Left ventricle myocardium inferior (tissue), 1 donor: Measurements from ENCODE around the gene AOAH. TPM values are rescaled to one million over a fixed set of nuclear protein-coding genes. Genes with fewer than 3 reads are reported as not detected.

Experiments
- DNase-seq: peaks from one replicate; pipeline ENCODE4 v3.0.0-alpha.2; 2020
- H3K27ac ChIP-seq: fragments of 200-600 bp; replicated peaks from 2 replicates; pipeline ENCODE4 v1.8.0; 2021
- H3K27me3 ChIP-seq: fragments of 200-600 bp; 2 replicates; pipeline ENCODE4 v1.8.0; 2021; ENCODE audit warnings: low read depth
- H3K36me3 ChIP-seq: fragments of 200-600 bp; 2 replicates; pipeline ENCODE4 v1.8.0; 2021
- H3K4me1 ChIP-seq: fragments of 200-600 bp; 2 replicates; pipeline ENCODE4 v1.8.0; 2021
- H3K4me3 ChIP-seq: fragments of 200-600 bp; 2 replicates; pipeline ENCODE4 v1.8.0; 2021; ENCODE audit warnings: mild to moderate bottlenecking, moderate library complexity
- H3K9me3 ChIP-seq: fragments of 200-600 bp; replicated peaks from 2 replicates; pipeline ENCODE4 v1.8.0; 2021
- intact Hi-C: fragments of 100-400 bp; cut with micrococcal nuclease; formaldehyde crosslinking; loops from one replicate; pipeline ENCODE4 v1.11.0; 2022
- total RNA-seq: library from RNA; stranded (reverse); fragmentation: NEBNext Ultra II Directional; extraction: Animal tissue kit (Norgen Biotek cat#: 25700); gene quantifications from one replicate; pipeline ENCODE4 v1.2.1, GENCODE V29; 2021
- TF ChIP-seq, protein P1 (sequence below): fragments of 200-600 bp; IDR thresholded peaks from 2 replicates; pipeline ENCODE4 v1.8.0; 2021; ENCODE audit warnings: antibody characterized with exemption, mild to moderate bottlenecking, borderline replicate concordance
- donor health status: DM: no; HTN: yes; CAD: no; lungs with severe emphysema.

Gene AOAH
- total RNA-seq, 1 donor from 2014 or later: 1.9 TPM

DNA sequence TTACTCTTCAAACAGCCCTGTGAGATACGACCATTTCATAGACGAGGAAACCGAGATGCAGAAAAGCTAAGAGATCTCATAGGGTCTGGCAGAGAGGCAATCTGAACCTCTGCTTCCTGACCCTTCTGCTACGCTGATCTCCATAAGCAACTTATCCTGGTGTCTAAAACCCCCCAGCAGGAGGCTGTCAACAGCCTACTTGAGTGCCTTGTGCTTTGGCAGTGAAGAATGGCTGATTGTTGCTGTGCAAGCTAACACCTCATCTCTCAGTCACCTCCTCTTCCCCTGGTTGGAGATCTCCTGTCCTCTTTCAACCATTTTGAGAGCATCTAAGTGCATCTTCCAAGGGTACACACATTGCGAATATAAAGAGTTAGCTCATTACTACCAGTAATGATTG lies 86.2 kb downstream of the AOAH start:
- no peaks in the 10 kb centered on the region for H3K4me1 ChIP-seq
- no peak overlapping the region for H3K4me3 ChIP-seq
- H3K9me3 ChIP-seq: no peaks in the 10 kb centered on the region
- no peaks in the 10 kb centered on the region for H3K36me3 ChIP-seq
- peaks cover 4% of the 10 kb centered on the region for H3K27me3 ChIP-seq
- intact Hi-C loops: no loop called here
- H3K27ac ChIP-seq: no peak overlapping the region
- DNase-seq: no peak
- TF ChIP-seq, protein P1, sequence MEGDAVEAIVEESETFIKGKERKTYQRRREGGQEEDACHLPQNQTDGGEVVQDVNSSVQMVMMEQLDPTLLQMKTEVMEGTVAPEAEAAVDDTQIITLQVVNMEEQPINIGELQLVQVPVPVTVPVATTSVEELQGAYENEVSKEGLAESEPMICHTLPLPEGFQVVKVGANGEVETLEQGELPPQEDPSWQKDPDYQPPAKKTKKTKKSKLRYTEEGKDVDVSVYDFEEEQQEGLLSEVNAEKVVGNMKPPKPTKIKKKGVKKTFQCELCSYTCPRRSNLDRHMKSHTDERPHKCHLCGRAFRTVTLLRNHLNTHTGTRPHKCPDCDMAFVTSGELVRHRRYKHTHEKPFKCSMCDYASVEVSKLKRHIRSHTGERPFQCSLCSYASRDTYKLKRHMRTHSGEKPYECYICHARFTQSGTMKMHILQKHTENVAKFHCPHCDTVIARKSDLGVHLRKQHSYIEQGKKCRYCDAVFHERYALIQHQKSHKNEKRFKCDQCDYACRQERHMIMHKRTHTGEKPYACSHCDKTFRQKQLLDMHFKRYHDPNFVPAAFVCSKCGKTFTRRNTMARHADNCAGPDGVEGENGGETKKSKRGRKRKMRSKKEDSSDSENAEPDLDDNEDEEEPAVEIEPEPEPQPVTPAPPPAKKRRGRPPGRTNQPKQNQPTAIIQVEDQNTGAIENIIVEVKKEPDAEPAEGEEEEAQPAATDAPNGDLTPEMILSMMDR: no peak

DNA sequence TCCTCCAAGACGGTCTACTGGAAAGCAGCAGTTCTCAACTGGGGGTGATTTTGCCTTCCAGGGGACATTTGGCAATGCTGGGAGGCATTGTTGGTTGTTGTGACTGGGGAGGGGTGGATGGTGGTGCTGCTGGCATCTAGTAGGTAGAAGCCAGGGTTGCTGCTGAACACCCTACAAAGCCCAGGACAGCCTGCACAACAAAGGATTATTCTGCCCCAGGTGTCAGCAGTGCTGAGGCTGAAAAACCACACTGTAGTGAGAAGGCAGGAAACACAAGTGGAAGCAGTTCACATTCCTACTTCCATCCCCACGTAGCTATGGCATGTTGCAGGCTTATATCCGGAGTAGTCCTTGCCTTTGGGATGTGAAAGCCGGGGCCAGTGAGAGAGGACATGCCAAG lies 86.9 kb downstream of the AOAH start:
- TF ChIP-seq, protein P1: no peak
- DNase-seq: no peak
- Histone ChIP-seq H3K27me3 (peaks cover 9% of the 10 kb centered on the region), H3K4me3 (no peak overlapping the region), H3K9me3 (no peaks in the 10 kb centered on the region), H3K36me3 (no peaks in the 10 kb centered on the region), H3K27ac (no peak overlapping the region), H3K4me1 (no peaks in the 10 kb centered on the region)
- intact Hi-C loops: no loop called here

- DNase-seq: no peak
- Histone ChIP-seq H3K27ac (no peak overlapping the region), H3K9me3 (no peaks in the 10 kb centered on the region), H3K4me1 (no peaks in the 10 kb centered on the region), H3K4me3 (no peak overlapping the region), H3K27me3 (peaks cover 13% of the 10 kb centered on the region), H3K36me3 (no peaks in the 10 kb centered on the region)
- intact Hi-C loops: no loop called here
- TF ChIP-seq, protein P1: no peak
These were observed 88.2 kb downstream of the AOAH start for GRCh38 chr7:36636126-36636525.

GRCh38 chr7:36635091-36635490 lies 89.2 kb downstream of the AOAH start:
- no peak overlapping the region for H3K4me3 ChIP-seq
- no peaks in the 10 kb centered on the region for H3K4me1 ChIP-seq
- no peak for DNase-seq
- peaks cover 21% of the 10 kb centered on the region for H3K27me3 ChIP-seq
- no peak overlapping the region for H3K27ac ChIP-seq
- H3K9me3 ChIP-seq: no peaks in the 10 kb centered on the region
- intact Hi-C loops: no loop called here
- TF ChIP-seq, protein P1: no peak
- H3K36me3 ChIP-seq: no peaks in the 10 kb centered on the region

GRCh38 chr7:36633377-36633776 lies 90.9 kb downstream of the AOAH start:
- H3K4me1 ChIP-seq: no peaks in the 10 kb centered on the region
- H3K27me3 ChIP-seq: peaks cover 24% of the 10 kb centered on the region
- no peaks in the 10 kb centered on the region for H3K36me3 ChIP-seq
- no peak overlapping the region for H3K4me3 ChIP-seq
- H3K27ac ChIP-seq: no peak overlapping the region
- no peak for DNase-seq
- H3K9me3 ChIP-seq: no peaks in the 10 kb centered on the region
- intact Hi-C loops: no loop called here
- TF ChIP-seq, protein P1: no peak
